H1 (cell line): ENCODE measurements around the gene ATP6V1G1. TPM values are rescaled to one million over a fixed set of nuclear protein-coding genes. Genes with fewer than 3 reads are reported as not detected.

ENCODE experiments used
- CTCF ChIA-PET: fragments of 300-600 bp; sonication (Branson Sonifier 250); formaldehyde crosslinking; loops from one replicate; lab custom pipeline; 2021; ENCODE audit not compliant: partially characterized antibody; lab: Charles Lee
- POLR2A ChIA-PET: fragments of 300-600 bp; sonication (Branson Sonifier 250); formaldehyde crosslinking; loops from one replicate; lab custom pipeline; 2021; ENCODE audit warnings: inconsistent platforms; ENCODE audit not compliant: partially characterized antibody; lab: Charles Lee
- DNase-seq, 2 experiments: peaks; one replicate each; pipeline versions ENCODE4 v3.0.0 to v3.0.0-alpha.2; 2010 to 2022; ENCODE audit warnings: low spot score in 2 of 2, low read depth in 1 of 2, mixed read lengths in 1 of 2
- FAIRE-seq: peaks from 2 replicates; lab custom pipeline; 2011; peaks lifted over from hg19 to GRCh38; lab: Jason Lieb, UNC
- H2AFZ ChIP-seq: 2 replicates; pipeline ENCODE4 v1.8.1; 2012; ENCODE audit warnings: low read length, inconsistent platforms
- H2AK5ac ChIP-seq: 2 replicates; pipeline ENCODE4 v1.6.1; 2013; ENCODE audit warnings: low read depth, low read length
- H2BK120ac ChIP-seq: replicated peaks from 2 replicates; pipeline ENCODE3; 2013; ENCODE audit warnings: low read depth, low read length, inconsistent platforms
- H2BK12ac ChIP-seq: 2 replicates; pipeline ENCODE4 v1.6.1; 2013; ENCODE audit warnings: low read depth, low read length
- H2BK15ac ChIP-seq: 2 replicates; pipeline ENCODE4 v1.6.1; 2013; ENCODE audit warnings: low read length
- H2BK20ac ChIP-seq: 2 replicates; pipeline ENCODE4 v1.6.1; 2013; ENCODE audit warnings: low read length
- H2BK5ac ChIP-seq: 2 replicates; pipeline ENCODE4 v1.6.1; 2013; ENCODE audit warnings: low read depth, low read length
- H3K14ac ChIP-seq: 2 replicates; pipeline ENCODE4 v1.6.1; 2013; ENCODE audit warnings: inconsistent platforms; ENCODE audit not compliant: insufficient read length
- H3K18ac ChIP-seq: 2 replicates; pipeline ENCODE4 v1.6.1; 2013; ENCODE audit warnings: low read length; ENCODE audit errors: extremely low read depth
- H3K23ac ChIP-seq: 2 replicates; pipeline ENCODE4 v1.6.1; 2013; ENCODE audit warnings: inconsistent platforms; ENCODE audit not compliant: insufficient read length
- H3K23me2 ChIP-seq: 2 replicates; pipeline ENCODE4 v1.6.1; 2013; ENCODE audit warnings: low read depth, low read length
- H3K27ac ChIP-seq: 2 replicates; pipeline ENCODE4 v1.6.1; 2011; ENCODE audit warnings: low read depth, low read length, inconsistent platforms
- H3K27me3 ChIP-seq, 4 experiments: replicated peaks in 1 of 4; 1 replicate in 1 of 4; 2 replicates in 3 of 4; pipeline versions ENCODE4 v1.6.1 to v1.8.1; 2011 to 2013; ENCODE audit warnings: low read length in 3 of 4, mild to moderate bottlenecking in 3 of 4, inconsistent platforms in 2 of 4, mixed read lengths in 2 of 4, moderate library complexity in 1 of 4; ENCODE audit not compliant: control insufficient read depth in 3 of 4, insufficient read depth in 3 of 4; ENCODE audit errors: extremely low read depth in 1 of 4
- H3K36me3 ChIP-seq, 4 experiments: 2 replicates each; pipeline versions ENCODE4 v1.6.1 to v1.8.1; 2011 to 2013; ENCODE audit warnings: mild to moderate bottlenecking in 4 of 4, low read length in 3 of 4, moderate library complexity in 2 of 4, control low read depth in 1 of 4, inconsistent platforms in 1 of 4; ENCODE audit not compliant: insufficient read depth in 4 of 4, control insufficient read depth in 2 of 4
- H3K4ac ChIP-seq: replicated peaks from 2 replicates; pipeline ENCODE3; 2013; ENCODE audit warnings: low read length, low read depth, mixed read lengths, inconsistent platforms; ENCODE audit not compliant: insufficient read length
- H3K4me1 ChIP-seq, 4 experiments: replicated peaks in 1 of 4; 1 replicate in 1 of 4; 2 replicates in 3 of 4; pipeline versions ENCODE4 v1.6.1 to v1.8.1; 2011 to 2013; ENCODE audit warnings: low read length in 3 of 4, inconsistent platforms in 2 of 4, mixed read lengths in 1 of 4; ENCODE audit not compliant: insufficient read depth in 4 of 4, control insufficient read depth in 3 of 4
- H3K4me2 ChIP-seq, 2 experiments: 2 replicates each; pipeline versions ENCODE4 v1.6.1 to v1.8.1; 2011 to 2013; ENCODE audit warnings: low read depth in 2 of 2, low read length in 2 of 2, control low read depth in 1 of 2, inconsistent platforms in 1 of 2, mild to moderate bottlenecking in 1 of 2; ENCODE audit not compliant: insufficient read depth in 1 of 2
- H3K4me3 ChIP-seq, 4 experiments: fragments of 200-600, 300-600 bp in 1 of 4; sonication (generic), shearing (Covaris generic), sonication (Bioruptor Twin) in 1 of 4; 2 replicates each; pipeline versions ENCODE4 v1.5.1 to v1.8.1; 2011 to 2016; ENCODE audit warnings: low read length in 4 of 4, low read depth in 3 of 4, control low read depth in 2 of 4, inconsistent platforms in 2 of 4, mild to moderate bottlenecking in 2 of 4, mixed read lengths in 1 of 4, moderate library complexity in 1 of 4; ENCODE audit not compliant: insufficient read depth in 2 of 4; ENCODE audit errors: extremely low read depth in 1 of 4
- H3K56ac ChIP-seq: replicated peaks from 2 replicates; pipeline ENCODE3; 2013; ENCODE audit warnings: low read depth, mild to moderate bottlenecking, mixed read lengths, low read length, inconsistent platforms; ENCODE audit not compliant: insufficient read length
- H3K79me1 ChIP-seq: 2 replicates; pipeline ENCODE4 v1.6.1; 2013; ENCODE audit warnings: low read depth, low read length, control low read depth
- H3K79me2 ChIP-seq, 2 experiments: 2 replicates each; pipeline versions ENCODE4 v1.6.1 to v1.8.1; 2012 to 2013; ENCODE audit warnings: low read length in 2 of 2, mild to moderate bottlenecking in 2 of 2, inconsistent platforms in 1 of 2; ENCODE audit not compliant: insufficient read depth in 2 of 2, control insufficient read depth in 1 of 2
- H3K9ac ChIP-seq, 4 experiments: replicated peaks in 1 of 4; 1 replicate in 1 of 4; 2 replicates in 3 of 4; pipeline versions ENCODE4 v1.6.1 to v1.8.1; 2011 to 2013; ENCODE audit warnings: low read depth in 3 of 4, low read length in 3 of 4, control low read depth in 2 of 4, mild to moderate bottlenecking in 2 of 4, moderate library complexity in 2 of 4, inconsistent platforms in 1 of 4; ENCODE audit errors: extremely low read depth in 1 of 4
- H3K9me3 ChIP-seq, 2 experiments: 2 replicates each; pipeline versions ENCODE4 v1.6.1 to v1.8.1; 2012 to 2013; ENCODE audit warnings: mild to moderate bottlenecking in 2 of 2, moderate library complexity in 2 of 2, control low read depth in 1 of 2, inconsistent platforms in 1 of 2, low read depth in 1 of 2, low read length in 1 of 2, mixed read lengths in 1 of 2; ENCODE audit not compliant: insufficient read depth in 2 of 2
- H4K20me1 ChIP-seq, 2 experiments: replicated peaks in 1 of 2; 2 replicates each; pipeline versions ENCODE3 to v1.8.1; 2011 to 2013; ENCODE audit warnings: inconsistent platforms in 2 of 2, low read length in 2 of 2, mild to moderate bottlenecking in 1 of 2; ENCODE audit not compliant: insufficient read depth in 2 of 2, control insufficient read depth in 1 of 2
- H4K5ac ChIP-seq: 2 replicates; pipeline ENCODE4 v1.6.1; 2013; ENCODE audit warnings: low read length, low read depth, mixed read lengths, inconsistent platforms; ENCODE audit not compliant: insufficient read length
- H4K8ac ChIP-seq: 2 replicates; pipeline ENCODE4 v1.8.0; 2013; ENCODE audit warnings: mild to moderate bottlenecking, moderate library complexity, low read length, inconsistent platforms; ENCODE audit not compliant: insufficient read depth; ENCODE audit errors: extremely low read depth
- H4K91ac ChIP-seq: replicated peaks from 2 replicates; pipeline ENCODE3; 2013; ENCODE audit warnings: low read length, mixed read lengths, inconsistent platforms; ENCODE audit not compliant: insufficient read length
- CHD1 ChIP-seq: IDR thresholded peaks from 2 replicates; pipeline ENCODE4 v1.6.1; 2012; ENCODE audit warnings: low read depth, low read length, improper control_type of control experiment
- KDM1A ChIP-seq: fragments of 200-600, 300-600 bp; sonication (generic); IDR thresholded peaks from 2 replicates; pipeline ENCODE4 v1.7.1; 2016; ENCODE audit warnings: mild to moderate bottlenecking, low read length, borderline replicate concordance
- MAFK ChIP-seq: IDR thresholded peaks from 2 replicates; pipeline ENCODE4 v1.6.1; 2012; ENCODE audit warnings: low read depth, mild to moderate bottlenecking, improper control_type of control experiment, low read length
- POLR2AphosphoS5 ChIP-seq: IDR thresholded peaks from 2 replicates; pipeline ENCODE4 v1.6.1; 2011; ENCODE audit warnings: low read depth, low read length
- RAD21 ChIP-seq, 2 experiments: IDR thresholded peaks in 1 of 2; conservative IDR thresholded peaks in 1 of 2; 2 replicates each; pipeline ENCODE4 v1.6.1; 2011; ENCODE audit warnings: low read depth in 2 of 2, low read length in 2 of 2, improper control_type of control experiment in 1 of 2, inconsistent platforms in 1 of 2, mild to moderate bottlenecking in 1 of 2, moderate library complexity in 1 of 2
- SP4 ChIP-seq: IDR thresholded peaks from 2 replicates; pipeline ENCODE4 v1.6.1; 2012; ENCODE audit warnings: low read length, inconsistent platforms
- whole genome bisulfite sequencing, 2 experiments: shearing (Covaris generic) in 1 of 2; methylation state at CpG; one replicate each; pipeline versions ENCODE4 v1.1.6 to v1.1.7; 2013 to 2015; ENCODE audit warnings: low lambda C conversion rate in 2 of 2, mixed read lengths in 2 of 2, inconsistent platforms in 1 of 2, low coverage in 1 of 2, missing lambda C conversion rate in 1 of 2; ENCODE audit not compliant: insufficient replicate concordance in 2 of 2, insufficient coverage in 1 of 2, insufficient read length in 1 of 2; ENCODE audit errors: extremely low coverage in 1 of 2, missing lambda C conversion rate in 1 of 2; 5-methylcytosine and 5-hydroxymethylcytosine counted together
- polyA plus RNA-seq, 7 experiments: library from polyadenylated mRNA; depleted of rRNA in 3 of 7; stranded (reverse) in 5 of 7; unstranded in 2 of 7; fragments of >200 nt in 5 of 7; fragments of 200-250 nt in 2 of 7; gene quantifications; 1 replicate in 5 of 7; 2 replicates in 1 of 7; 4 replicates in 1 of 7; pipeline versions ENCODE4 v1.2.1 to v1.2.3, GENCODE V29; 2011 to 2013; ENCODE audit warnings: missing spikeins in 2 of 7, mixed read lengths in 2 of 7
- total RNA-seq: library from RNA; stranded (reverse); fragmentation: NEBNext Ultra II Directional; extraction: Animal tissue kit (Norgen Biotek cat#: 25700); gene quantifications from 2 replicates; pipeline ENCODE4 v1.2.1, GENCODE V29; 2021

ATP6V1G1 gene
- total and polyA plus RNA-seq, 2 of the 8 experiments (the other 6 are each of a cell fraction or from before 2014, with no cell fraction given), result 112 to 124 TPM

GRCh38 chr9:114602620-114603019 lies 15.1 kb downstream of the ATP6V1G1 start:
- Histone ChIP-seq H3K4me2 (no peak overlapping the region), H3K14ac (no peak overlapping the region), H3K36me3 (peaks cover 1 to 23% (median 16%) of the 10 kb centered on the region in 4 experiments; a peak in 7 of 8 replicates), H3K4me3 (no peak overlapping the region), H3K79me2 (no peaks in the 10 kb centered on the region), H4K5ac (no peak overlapping the region), H3K4ac (no peak overlapping the region), H2AK5ac (no peak overlapping the region), H3K23ac (no peak overlapping the region), H2BK15ac (no peak overlapping the region), H3K27me3 (no peaks in the 10 kb centered on the region), H2BK20ac (no peak overlapping the region), H3K79me1 (no peaks in the 10 kb centered on the region), H3K23me2 (no peaks in the 10 kb centered on the region), H4K20me1 (no peaks in the 10 kb centered on the region), H2BK12ac (no peak overlapping the region), H2AFZ (no peak overlapping the region), H3K9me3 (peaks cover 3 to 9% of the 10 kb centered on the region in 2 experiments; a peak in 3 of 4 replicates), H2BK5ac (no peak overlapping the region), H3K18ac (no peak overlapping the region), H3K27ac (no peak overlapping the region), H2BK120ac (no peak overlapping the region), H4K8ac (no peak overlapping the region), H3K4me1 (no peaks in the 10 kb centered on the region), H4K91ac (no peak overlapping the region), H3K9ac (no peak overlapping the region), H3K56ac (no peak overlapping the region)
- no peak for DNase-seq
- FAIRE-seq, result no peak
- CTCF ChIA-PET, result no interaction called here
- WGBS, 2 experiments, result 93% methylated on average over 5 of the region's 5 CpGs; no CpG with 5 or more reads in 1 of the 2 experiments
- POLR2A ChIA-PET, result interaction anchor here (16.2 kb wide), 1 partner anchor 13 kb away, joined by 218 read pairs; the partner anchor contains the start of gene ATP6V1G1
- TF ChIP-seq CHD1, result no peak
- no peak for TF ChIP-seq POLR2AphosphoS5
- no peak for TF ChIP-seq RAD21 (IDR thresholded peaks at IDR 0.05 in 1 of 2, conservative IDR thresholded peaks at IDR 0.05 in 1 of 2; ENCODE audit: low read depth in 2 of 2, low read length in 2 of 2)
- no peak for TF ChIP-seq KDM1A
- no peak for TF ChIP-seq SP4
- no peak for TF ChIP-seq MAFK
